ENCODE results near the gene FAM83D. TPM values are rescaled to one million over a fixed set of nuclear protein-coding genes. Genes with fewer than 3 reads are reported as not detected.
"Not testable (repeated sequence)": the region's sequence is repeated elsewhere in the genome, so short reads cannot be mapped to it uniquely, and the experiment has no call there.

Gene FAM83D
- total RNA-seq, 1 donor: 17.7 TPM

- TF ChIP-seq CTCF (IDR thresholded peaks at IDR 0.05; ENCODE audit: insufficient read depth, low read depth, low read length): no peak
- H3K4me3 ChIP-seq (ENCODE audit: low read depth, low read length): no peak overlapping the region
- no peak for DNase-seq (ENCODE audit: low read depth)
These were observed 27.6 kb downstream of the FAM83D start for GRCh38 chr20:38953630-38954340.

GRCh38 chr20:38957235-38957876, 31.1 kb downstream of the FAM83D start:
- no peak for DNase-seq (ENCODE audit: low read depth)
- H3K4me3 ChIP-seq (ENCODE audit: low read depth, low read length): no peak overlapping the region
- no peak for TF ChIP-seq CTCF (IDR thresholded peaks at IDR 0.05; ENCODE audit: insufficient read depth, low read depth, low read length)

- no peak for DNase-seq (ENCODE audit: low read depth)
- H3K4me3 ChIP-seq (ENCODE audit: low read depth, low read length): no peak overlapping the region
- TF ChIP-seq CTCF (IDR thresholded peaks at IDR 0.05; ENCODE audit: insufficient read depth, low read depth, low read length): no peak
These were observed 31.8 kb downstream of the FAM83D start for GRCh38 chr20:38957915-38958485.

- DNase-seq (ENCODE audit: low read depth); H3K4me3 ChIP-seq (ENCODE audit: low read depth, low read length): not testable (repeated sequence)
These were observed 34.0 kb downstream of the FAM83D start for GRCh38 chr20:38960187-38960687.

- TF ChIP-seq CTCF (IDR thresholded peaks at IDR 0.05; ENCODE audit: insufficient read depth, low read depth, low read length): no peak
- peak overlapping the region; percentile 91 for H3K4me3 ChIP-seq (ENCODE audit: low read depth, low read length)
- DNase-seq (ENCODE audit: low read depth): no peak
These were observed 35.4 kb downstream of the FAM83D start for GRCh38 chr20:38961530-38962043.

- DNase-seq (ENCODE audit: low read depth): peak; percentile 96
- H3K4me3 ChIP-seq (ENCODE audit: low read depth, low read length): peak within 1 kb of the TSS; percentile 91
- TF ChIP-seq CTCF (IDR thresholded peaks at IDR 0.05; ENCODE audit: insufficient read depth, low read depth, low read length): peak; percentile 42
These were observed 36.1 kb downstream of the FAM83D start, which contains the start of gene DHX35 for GRCh38 chr20:38962044-38962927. Gene DHX35 (plus strand): TSS chr20:38962344. CDS start chr20:38962368, 24 bp downstream.

Data from fibroblast of villous mesenchyme (primary cell).